ENCODE results near the gene CLASRP.

CLASRP gene

DNA sequence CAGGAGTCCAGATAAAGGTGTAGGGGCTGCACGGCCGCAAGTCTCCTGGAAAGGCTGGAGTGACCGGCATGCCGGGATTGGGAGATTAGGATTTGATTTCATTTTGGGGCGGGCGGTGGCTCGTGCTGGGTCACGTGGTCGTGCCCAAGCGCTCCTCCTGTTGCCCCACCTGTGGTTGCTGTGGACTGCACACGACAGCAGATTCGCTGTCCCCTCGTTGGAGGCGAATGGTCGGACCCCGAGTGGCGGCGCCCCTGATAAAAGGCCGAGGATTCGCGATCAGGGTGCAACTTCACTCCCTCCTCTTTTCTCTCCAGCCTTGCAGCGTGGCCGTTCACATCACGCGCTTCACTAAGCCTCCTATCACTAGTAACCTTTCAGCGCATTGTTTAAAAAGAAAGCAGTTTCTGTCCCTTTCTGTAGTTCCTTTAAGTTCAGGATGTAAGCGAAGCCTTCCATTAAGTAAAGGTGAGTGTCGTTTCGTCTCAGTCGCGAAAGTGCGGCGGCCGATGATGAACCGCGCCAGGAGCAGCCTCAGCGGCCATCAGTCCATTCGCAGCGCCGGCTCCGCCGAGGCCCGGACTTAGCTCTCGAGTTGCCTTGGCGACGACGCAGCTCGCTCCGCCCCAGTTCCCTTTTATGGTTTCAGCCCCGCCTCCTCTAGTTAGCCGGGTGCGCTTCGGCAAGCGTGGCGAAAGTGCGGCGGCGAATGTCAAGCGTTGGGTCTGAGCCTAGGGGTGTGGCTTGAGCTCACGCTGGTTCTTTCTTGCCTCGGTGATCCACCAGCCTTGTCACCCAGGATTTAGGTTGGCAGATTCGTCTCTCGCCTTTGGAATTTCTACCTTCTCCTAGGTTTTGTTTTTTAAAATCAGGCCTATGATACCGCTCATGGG lies 52.4 kb downstream of the CLASRP start:
- H3K27ac ChIP-seq (ENCODE audit: poor library complexity, severe bottlenecking) = peak overlapping the region; percentile 69
- peak; percentile 80 for ATAC-seq (ENCODE audit: low read depth)

DNA sequence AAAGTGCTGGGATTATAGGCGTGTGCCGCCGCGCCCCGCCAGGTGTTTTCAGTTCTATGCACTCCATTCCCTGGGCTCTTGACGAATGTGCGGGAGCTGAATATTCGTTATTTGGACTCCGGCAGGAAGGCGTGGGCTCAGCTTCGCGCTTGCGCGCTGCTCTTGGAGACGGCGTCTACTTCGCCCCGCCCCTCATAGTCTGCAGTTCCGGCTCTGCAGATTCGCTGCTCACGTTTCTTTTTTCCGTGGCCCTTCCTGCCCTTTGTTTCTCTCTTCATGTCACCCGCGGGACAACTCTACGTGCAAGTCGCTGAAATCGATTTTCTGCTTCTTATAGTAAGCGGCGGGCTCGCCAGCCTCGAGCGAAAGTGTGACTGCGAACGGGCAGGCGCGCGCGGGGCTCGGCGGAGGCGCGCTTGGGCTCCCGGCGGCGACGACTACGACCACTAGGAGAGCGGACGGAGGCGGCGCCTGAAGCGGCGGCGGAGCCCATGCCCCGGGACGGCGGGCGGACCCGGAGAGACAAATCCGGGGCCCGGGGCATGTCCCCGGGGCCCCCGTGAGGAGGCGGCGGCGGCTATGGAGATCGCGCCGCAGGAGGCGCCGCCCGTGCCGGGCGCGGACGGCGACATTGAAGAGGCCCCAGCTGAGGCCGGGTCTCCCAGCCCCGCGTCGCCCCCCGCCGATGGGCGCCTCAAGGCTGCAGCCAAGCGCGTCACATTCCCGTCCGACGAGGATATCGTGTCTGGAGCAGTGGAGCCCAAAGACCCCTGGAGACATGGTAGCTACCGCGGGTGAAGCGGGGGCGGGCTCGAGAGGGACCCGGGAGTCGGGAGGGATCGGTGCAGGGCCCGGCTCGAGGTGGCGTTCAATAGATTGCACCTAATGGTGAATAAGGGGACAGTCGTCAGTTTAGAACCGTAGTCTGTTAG lies 54.2 kb downstream of the CLASRP start, which contains the start of gene PPP1R37:
TSS of gene PPP1R37 (plus strand) at position 433 of the 932 bp plus-strand sequence. CDS start at position 580, 147 bp downstream.
- peaks cover 16% of the 10 kb centered on the region for H3K36me3 ChIP-seq (ENCODE audit: low read depth)
- no peaks in the 10 kb centered on the region for H3K27me3 ChIP-seq (ENCODE audit: insufficient read depth, poor library complexity, severe bottlenecking)
- DNase-seq (ENCODE audit: low spot score) (peak; percentile 95), ATAC-seq (ENCODE audit: low read depth) (peak; percentile 67)
- peak within 1 kb of the TSS; percentile 69 for H3K27ac ChIP-seq (ENCODE audit: poor library complexity, severe bottlenecking)
- peaks cover 2% of the 10 kb centered on the region for H3K4me1 ChIP-seq (ENCODE audit: insufficient read depth, poor library complexity, severe bottlenecking)
- TF ChIP-seq, protein P1, sequence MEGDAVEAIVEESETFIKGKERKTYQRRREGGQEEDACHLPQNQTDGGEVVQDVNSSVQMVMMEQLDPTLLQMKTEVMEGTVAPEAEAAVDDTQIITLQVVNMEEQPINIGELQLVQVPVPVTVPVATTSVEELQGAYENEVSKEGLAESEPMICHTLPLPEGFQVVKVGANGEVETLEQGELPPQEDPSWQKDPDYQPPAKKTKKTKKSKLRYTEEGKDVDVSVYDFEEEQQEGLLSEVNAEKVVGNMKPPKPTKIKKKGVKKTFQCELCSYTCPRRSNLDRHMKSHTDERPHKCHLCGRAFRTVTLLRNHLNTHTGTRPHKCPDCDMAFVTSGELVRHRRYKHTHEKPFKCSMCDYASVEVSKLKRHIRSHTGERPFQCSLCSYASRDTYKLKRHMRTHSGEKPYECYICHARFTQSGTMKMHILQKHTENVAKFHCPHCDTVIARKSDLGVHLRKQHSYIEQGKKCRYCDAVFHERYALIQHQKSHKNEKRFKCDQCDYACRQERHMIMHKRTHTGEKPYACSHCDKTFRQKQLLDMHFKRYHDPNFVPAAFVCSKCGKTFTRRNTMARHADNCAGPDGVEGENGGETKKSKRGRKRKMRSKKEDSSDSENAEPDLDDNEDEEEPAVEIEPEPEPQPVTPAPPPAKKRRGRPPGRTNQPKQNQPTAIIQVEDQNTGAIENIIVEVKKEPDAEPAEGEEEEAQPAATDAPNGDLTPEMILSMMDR (IDR thresholded peaks at IDR 0.05; ENCODE audit: poor library complexity, severe bottlenecking) = peak; percentile 7
- H3K9me3 ChIP-seq (ENCODE audit: severe bottlenecking) = no peaks in the 10 kb centered on the region
- H3K4me3 ChIP-seq (ENCODE audit: severe bottlenecking) = peak within 1 kb of the TSS; percentile 59

More for the DNA sequence above, 52.4 kb downstream of the CLASRP start:
- Histone ChIP-seq H3K9me3 (ENCODE audit: severe bottlenecking) (no peaks in the 10 kb centered on the region), H3K36me3 (ENCODE audit: low read depth) (peaks cover 22% of the 10 kb centered on the region), H3K4me1 (ENCODE audit: insufficient read depth, poor library complexity, severe bottlenecking) (no peaks in the 10 kb centered on the region), H3K4me3 (ENCODE audit: severe bottlenecking) (peak overlapping the region; percentile 59), H3K27me3 (ENCODE audit: insufficient read depth, poor library complexity, severe bottlenecking) (no peaks in the 10 kb centered on the region)
- TF ChIP-seq, protein P1 (IDR thresholded peaks at IDR 0.05; ENCODE audit: poor library complexity, severe bottlenecking) = no peak
- DNase-seq (ENCODE audit: low spot score) = peak; percentile 95

DNA sequence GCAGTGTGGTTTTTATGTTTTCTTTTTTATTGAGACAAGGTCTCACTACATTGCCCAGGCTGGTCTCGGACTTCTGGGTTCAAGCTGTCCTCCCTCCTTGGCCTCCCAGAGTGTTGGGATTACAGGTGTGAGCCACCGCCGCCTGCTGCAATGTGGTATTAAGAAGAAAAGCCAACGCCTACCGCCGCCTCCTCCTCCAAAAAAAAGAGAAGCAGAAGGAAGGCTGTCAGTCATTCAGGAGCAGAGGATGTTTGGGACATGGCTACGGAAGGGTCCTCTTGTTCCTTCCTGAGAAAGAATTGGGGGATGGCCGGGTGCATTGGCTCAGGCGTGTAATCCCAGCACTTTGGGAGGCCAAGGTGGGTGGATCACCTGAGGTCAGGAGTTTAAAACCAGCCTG lies 55.3 kb downstream of the CLASRP start:
- H3K27ac ChIP-seq (ENCODE audit: poor library complexity, severe bottlenecking) = no peak overlapping the region
- peak overlapping the region; percentile 59 for H3K4me3 ChIP-seq (ENCODE audit: severe bottlenecking)
- H3K36me3 ChIP-seq (ENCODE audit: low read depth) = peaks cover 13% of the 10 kb centered on the region
- DNase-seq (ENCODE audit: low spot score) = no peak
- H3K9me3 ChIP-seq (ENCODE audit: severe bottlenecking) = no peaks in the 10 kb centered on the region
- no peak for ATAC-seq (ENCODE audit: low read depth)
- peaks cover 13% of the 10 kb centered on the region for H3K4me1 ChIP-seq (ENCODE audit: insufficient read depth, poor library complexity, severe bottlenecking)
- TF ChIP-seq, protein P1 (IDR thresholded peaks at IDR 0.05; ENCODE audit: poor library complexity, severe bottlenecking) = no peak
- no peaks in the 10 kb centered on the region for H3K27me3 ChIP-seq (ENCODE audit: insufficient read depth, poor library complexity, severe bottlenecking)

DNA sequence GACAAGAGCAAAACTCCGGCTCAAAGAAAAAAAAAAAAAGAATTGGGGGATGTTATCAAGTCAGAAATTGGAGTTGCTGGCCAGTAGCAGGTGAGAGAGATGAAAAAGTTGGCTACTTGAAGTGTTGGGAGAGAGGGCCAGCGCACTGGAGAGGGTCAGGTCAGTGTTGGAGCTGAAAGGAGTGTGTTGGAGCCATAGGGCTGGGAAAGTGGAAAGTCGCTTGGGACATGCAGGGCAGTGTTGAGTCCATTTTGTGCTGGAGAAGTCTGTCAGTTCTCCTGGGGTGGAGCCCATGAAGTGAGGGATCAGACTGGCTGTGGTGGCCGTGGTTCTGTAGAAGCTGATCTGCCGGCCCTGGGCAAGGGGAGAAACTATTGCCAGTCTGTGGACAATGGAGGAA lies 55.9 kb downstream of the CLASRP start:
- no peak overlapping the region for H3K4me3 ChIP-seq (ENCODE audit: severe bottlenecking)
- TF ChIP-seq, protein P1 (IDR thresholded peaks at IDR 0.05; ENCODE audit: poor library complexity, severe bottlenecking) = no peak
- ATAC-seq (ENCODE audit: low read depth) (no peak), DNase-seq (ENCODE audit: low spot score) (no peak)
- H3K36me3 ChIP-seq (ENCODE audit: low read depth) = peaks cover 12% of the 10 kb centered on the region
- no peak overlapping the region for H3K27ac ChIP-seq (ENCODE audit: poor library complexity, severe bottlenecking)
- H3K4me1 ChIP-seq (ENCODE audit: insufficient read depth, poor library complexity, severe bottlenecking) = peaks cover 19% of the 10 kb centered on the region
- no peaks in the 10 kb centered on the region for H3K9me3 ChIP-seq (ENCODE audit: severe bottlenecking)
- H3K27me3 ChIP-seq (ENCODE audit: insufficient read depth, poor library complexity, severe bottlenecking) = no peaks in the 10 kb centered on the region
